Activated CD4-positive, alpha-beta memory T cell treated with anti-CD3 and anti-CD28 coated beads for 36 hours (primary cell): Measurements from ENCODE around the gene PLXNA1. TPM values are rescaled to one million over a fixed set of nuclear protein-coding genes. Genes with fewer than 3 reads are reported as not detected.

Experiments used
- CTCF ChIA-PET: fragments of 350-600 bp; sonication (Branson Sonifier 250); formaldehyde crosslinking; loops from one replicate; lab custom pipeline; 2021; ENCODE audit warnings: antibody characterized with exemption, inconsistent platforms; lab: Charles Lee
- POLR2A ChIA-PET: fragments of 350-600 bp; sonication (Branson Sonifier 250); formaldehyde crosslinking; loops from one replicate; lab custom pipeline; 2021; ENCODE audit warnings: antibody characterized with exemption; lab: Charles Lee
- DNase-seq: peaks from one replicate; pipeline ENCODE4 v3.0.0-alpha.2; 2020
- H3K27ac Mint-ChIP-seq: one replicate; pipeline ENCODE4 v1.8.0; 2021; ENCODE audit warnings: mixed read lengths
- H3K27me3 Mint-ChIP-seq: one replicate; pipeline ENCODE4 v1.8.0; 2021; ENCODE audit warnings: mixed read lengths
- H3K36me3 Mint-ChIP-seq: one replicate; pipeline ENCODE4 v1.8.0; 2021; ENCODE audit warnings: mixed read lengths
- H3K4me1 Mint-ChIP-seq: one replicate; pipeline ENCODE4 v1.8.0; 2021; ENCODE audit warnings: low read depth, mixed read lengths
- H3K4me3 Mint-ChIP-seq: one replicate; pipeline ENCODE4 v1.8.0; 2021; ENCODE audit warnings: mild to moderate bottlenecking, mixed read lengths
- H3K9me3 Mint-ChIP-seq: one replicate; pipeline ENCODE4 v1.8.0; 2021; ENCODE audit warnings: mixed read lengths
- intact Hi-C: fragments of 100-400 bp; cut with micrococcal nuclease; formaldehyde crosslinking; loops from one replicate; pipeline ENCODE4 v1.15.1; 2023
- total RNA-seq, 2 experiments: library from RNA; stranded (reverse); gene quantifications; one replicate each; pipeline ENCODE4 v1.2.3, GENCODE V29; 2021

Gene PLXNA1
- total RNA-seq, 2 experiments from 2014 or later: 8.8 to 9.3 TPM

- no peak overlapping the region for H3K4me3 Mint-ChIP-seq
- no peaks in the 10 kb centered on the region for H3K4me1 Mint-ChIP-seq
- H3K36me3 Mint-ChIP-seq: peaks cover 3% of the 10 kb centered on the region
- intact Hi-C loops: no loop called here
- no peaks in the 10 kb centered on the region for H3K27me3 Mint-ChIP-seq
- H3K27ac Mint-ChIP-seq: no peak overlapping the region
- ChIA-PET POLR2A (no interaction called here), CTCF (no interaction called here)
- no peaks in the 10 kb centered on the region for H3K9me3 Mint-ChIP-seq
- no peak for DNase-seq
These were observed 26.6 kb upstream of the PLXNA1 start for GRCh38 chr3:126956361-126956760.

- ChIA-PET POLR2A (no interaction called here), CTCF (no interaction called here)
- H3K9me3 Mint-ChIP-seq: no peaks in the 10 kb centered on the region
- intact Hi-C loops: no loop called here
- H3K27ac Mint-ChIP-seq: no peak overlapping the region
- H3K27me3 Mint-ChIP-seq: no peaks in the 10 kb centered on the region
- H3K36me3 Mint-ChIP-seq: peaks cover 3% of the 10 kb centered on the region
- DNase-seq: no peak
- H3K4me3 Mint-ChIP-seq: no peak overlapping the region
- no peaks in the 10 kb centered on the region for H3K4me1 Mint-ChIP-seq
These were observed 25.9 kb upstream of the PLXNA1 start for GRCh38 chr3:126956866-126957650.

GRCh38 chr3:126957776-126958637 lies 24.9 kb upstream of the PLXNA1 start:
- Mint-ChIP-seq H3K9me3 (no peaks in the 10 kb centered on the region), H3K4me1 (no peaks in the 10 kb centered on the region), H3K36me3 (peaks cover 3% of the 10 kb centered on the region), H3K27me3 (no peaks in the 10 kb centered on the region), H3K27ac (no peak overlapping the region), H3K4me3 (no peak overlapping the region)
- CTCF ChIA-PET: interaction anchor here (0.9 kb wide), 1 partner anchor 14 kb away, joined by 3 read pairs; no protein-coding TSS in a partner anchor
- intact Hi-C loops: no loop called here
- POLR2A ChIA-PET: no interaction called here
- DNase-seq: no peak

- no peak overlapping the region for H3K27ac Mint-ChIP-seq
- no peaks in the 10 kb centered on the region for H3K9me3 Mint-ChIP-seq
- no peak overlapping the region for H3K4me3 Mint-ChIP-seq
These were observed 24.3 kb upstream of the PLXNA1 start for GRCh38 chr3:126958638-126959085.

GRCh38 chr3:126959136-126959920 lies 23.6 kb upstream of the PLXNA1 start:
- ChIA-PET CTCF (interaction anchor here (0.9 kb wide), 1 partner anchor 15 kb away, joined by 3 read pairs; no protein-coding TSS in a partner anchor), POLR2A (no interaction called here)
- DNase-seq: no peak
- no peaks in the 10 kb centered on the region for H3K4me1 Mint-ChIP-seq
- peaks cover 3% of the 10 kb centered on the region for H3K36me3 Mint-ChIP-seq
- no peaks in the 10 kb centered on the region for H3K9me3 Mint-ChIP-seq
- H3K4me3 Mint-ChIP-seq: no peak overlapping the region
- H3K27ac Mint-ChIP-seq: no peak overlapping the region
- intact Hi-C loops: no loop called here
- no peaks in the 10 kb centered on the region for H3K27me3 Mint-ChIP-seq

More at GRCh38 chr3:126958638-126959085, 24.3 kb upstream of the PLXNA1 start:
- H3K27me3 Mint-ChIP-seq: no peaks in the 10 kb centered on the region
- peaks cover 3% of the 10 kb centered on the region for H3K36me3 Mint-ChIP-seq
- intact Hi-C loops: no loop called here
- no peaks in the 10 kb centered on the region for H3K4me1 Mint-ChIP-seq
- POLR2A ChIA-PET: no interaction called here
- CTCF ChIA-PET: interaction anchor here (0.9 kb wide), 1 partner anchor 15 kb away, joined by 3 read pairs; no protein-coding TSS in a partner anchor
- no peak for DNase-seq

- Mint-ChIP-seq H3K4me3 (no peak overlapping the region), H3K36me3 (peaks cover 3% of the 10 kb centered on the region), H3K27me3 (no peaks in the 10 kb centered on the region), H3K9me3 (no peaks in the 10 kb centered on the region), H3K27ac (no peak overlapping the region), H3K4me1 (no peaks in the 10 kb centered on the region)
- intact Hi-C loops: no loop called here
- POLR2A ChIA-PET: no interaction called here
- no peak for DNase-seq
- CTCF ChIA-PET: no interaction called here
These were observed 22.9 kb upstream of the PLXNA1 start for GRCh38 chr3:126959921-126960603.

- intact Hi-C loops: no loop called here
- no peak overlapping the region for H3K4me3 Mint-ChIP-seq
- DNase-seq: no peak
- no peaks in the 10 kb centered on the region for H3K27me3 Mint-ChIP-seq
- peaks cover 3% of the 10 kb centered on the region for H3K36me3 Mint-ChIP-seq
- no peaks in the 10 kb centered on the region for H3K4me1 Mint-ChIP-seq
- no peaks in the 10 kb centered on the region for H3K9me3 Mint-ChIP-seq
- no peak overlapping the region for H3K27ac Mint-ChIP-seq
- CTCF ChIA-PET: no interaction called here
- POLR2A ChIA-PET: no interaction called here
These were observed 22.3 kb upstream of the PLXNA1 start for GRCh38 chr3:126960604-126960995.

- Mint-ChIP-seq H3K4me3 (no peak overlapping the region), H3K36me3 (peaks cover 3% of the 10 kb centered on the region), H3K27ac (no peak overlapping the region), H3K9me3 (no peaks in the 10 kb centered on the region), H3K4me1 (no peaks in the 10 kb centered on the region), H3K27me3 (no peaks in the 10 kb centered on the region)
- POLR2A ChIA-PET: no interaction called here
- no peak for DNase-seq
- CTCF ChIA-PET: no interaction called here
- intact Hi-C loops: no loop called here
These were observed 21.6 kb upstream of the PLXNA1 start for GRCh38 chr3:126961191-126961790.

GRCh38 chr3:126961791-126962461 lies 21.0 kb upstream of the PLXNA1 start:
- Mint-ChIP-seq H3K4me3 (no peak overlapping the region), H3K9me3 (no peaks in the 10 kb centered on the region), H3K27me3 (no peaks in the 10 kb centered on the region), H3K4me1 (no peaks in the 10 kb centered on the region), H3K27ac (no peak overlapping the region), H3K36me3 (peaks cover 3% of the 10 kb centered on the region)
- DNase-seq: no peak
- POLR2A ChIA-PET: no interaction called here
- CTCF ChIA-PET: no interaction called here
- intact Hi-C loops: no loop called here

- Mint-ChIP-seq H3K9me3 (no peaks in the 10 kb centered on the region), H3K27me3 (no peaks in the 10 kb centered on the region), H3K27ac (no peak overlapping the region), H3K36me3 (peaks cover 3% of the 10 kb centered on the region), H3K4me3 (no peak overlapping the region), H3K4me1 (no peaks in the 10 kb centered on the region)
- ChIA-PET POLR2A (no interaction called here), CTCF (no interaction called here)
- intact Hi-C loops: no loop called here
- DNase-seq: no peak
These were observed 20.2 kb upstream of the PLXNA1 start for GRCh38 chr3:126962756-126963155.
